Measurements from ENCODE around the gene KRTAP2-2. TPM values are rescaled to one million over a fixed set of nuclear protein-coding genes. Genes with fewer than 3 reads are reported as not detected.
"Not testable (repeated sequence)": the region's sequence is repeated elsewhere in the genome, so short reads cannot be mapped to it uniquely, and the experiment has no call there.

KRTAP2-2 gene
- total RNA-seq, 2 donors from 2014 or later = not detected

DNA sequence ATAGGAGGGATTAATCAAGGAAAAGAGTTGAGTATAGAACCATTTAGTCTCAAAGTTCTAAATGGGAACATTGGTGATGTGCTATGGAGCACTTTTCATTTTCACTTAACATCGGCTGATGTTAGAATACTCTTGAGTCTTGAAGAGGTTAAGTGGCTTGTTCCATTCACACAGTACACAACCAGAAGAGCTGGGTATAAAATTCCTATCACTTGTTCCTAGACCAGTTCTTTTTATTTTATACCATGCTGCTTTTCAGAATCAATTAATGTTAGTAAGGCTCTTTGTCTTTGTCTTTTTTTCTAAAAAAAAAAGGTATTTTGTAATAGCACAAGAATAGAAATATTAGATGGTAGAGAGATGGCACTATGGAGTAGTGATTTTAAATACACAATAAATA, 12.1 kb downstream of the KRTAP2-2 start:
- no peak overlapping the region for H3K27ac ChIP-seq (ENCODE audit: low read depth, low read length)
- Mint-ChIP-seq H3K4me1 (peaks cover 4% of the 10 kb centered on the region), H3K27ac (no peak overlapping the region), H3K36me3 (ENCODE audit: low read depth) (no peaks in the 10 kb centered on the region), H3K9me3 (no peaks in the 10 kb centered on the region), H3K4me3 (no peak overlapping the region), H3K27me3 (ENCODE audit: insufficient read depth) (no peaks in the 10 kb centered on the region)
- TF ChIP-seq, protein P1, sequence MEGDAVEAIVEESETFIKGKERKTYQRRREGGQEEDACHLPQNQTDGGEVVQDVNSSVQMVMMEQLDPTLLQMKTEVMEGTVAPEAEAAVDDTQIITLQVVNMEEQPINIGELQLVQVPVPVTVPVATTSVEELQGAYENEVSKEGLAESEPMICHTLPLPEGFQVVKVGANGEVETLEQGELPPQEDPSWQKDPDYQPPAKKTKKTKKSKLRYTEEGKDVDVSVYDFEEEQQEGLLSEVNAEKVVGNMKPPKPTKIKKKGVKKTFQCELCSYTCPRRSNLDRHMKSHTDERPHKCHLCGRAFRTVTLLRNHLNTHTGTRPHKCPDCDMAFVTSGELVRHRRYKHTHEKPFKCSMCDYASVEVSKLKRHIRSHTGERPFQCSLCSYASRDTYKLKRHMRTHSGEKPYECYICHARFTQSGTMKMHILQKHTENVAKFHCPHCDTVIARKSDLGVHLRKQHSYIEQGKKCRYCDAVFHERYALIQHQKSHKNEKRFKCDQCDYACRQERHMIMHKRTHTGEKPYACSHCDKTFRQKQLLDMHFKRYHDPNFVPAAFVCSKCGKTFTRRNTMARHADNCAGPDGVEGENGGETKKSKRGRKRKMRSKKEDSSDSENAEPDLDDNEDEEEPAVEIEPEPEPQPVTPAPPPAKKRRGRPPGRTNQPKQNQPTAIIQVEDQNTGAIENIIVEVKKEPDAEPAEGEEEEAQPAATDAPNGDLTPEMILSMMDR (conservative IDR thresholded peaks at IDR 0.05) = no peak
- no peaks in the 10 kb centered on the region for H3K9me3 ChIP-seq (ENCODE audit: control insufficient read depth, low read length)
- no peaks in the 10 kb centered on the region for H3K36me3 ChIP-seq (ENCODE audit: control insufficient read depth, insufficient read depth, low read length)
- H3K4me1 ChIP-seq (ENCODE audit: control insufficient read depth, insufficient read depth, low read length) = no peaks in the 10 kb centered on the region
- DNase-seq = no peak
- 100% methylated on average over 1 of the region's 1 CpG; no CpG with 5 or more reads in 1 of the 2 experiments for WGBS, 2 experiments (ENCODE audit: insufficient coverage in 1 of 2, insufficient read length in 1 of 2)
- no peaks in the 10 kb centered on the region for H3K27me3 ChIP-seq (ENCODE audit: control insufficient read depth, insufficient read depth, low read length, poor library complexity, severe bottlenecking)
- H3K9ac ChIP-seq (ENCODE audit: extremely low read depth, low read length, poor library complexity, severe bottlenecking) = no peak overlapping the region
- no peak overlapping the region for H3K4me3 ChIP-seq (ENCODE audit: low read length)

- not testable (repeated sequence) for H3K36me3 ChIP-seq (ENCODE audit: control insufficient read depth, insufficient read depth, low read length); H3K9ac ChIP-seq (ENCODE audit: extremely low read depth, low read length, poor library complexity, severe bottlenecking); H3K4me3 Mint-ChIP-seq; DNase-seq; H3K27ac Mint-ChIP-seq; H3K4me3 ChIP-seq (ENCODE audit: low read length); H3K9me3 Mint-ChIP-seq; H3K4me1 Mint-ChIP-seq; H3K27me3 Mint-ChIP-seq (ENCODE audit: insufficient read depth); H3K36me3 Mint-ChIP-seq (ENCODE audit: low read depth); H3K27me3 ChIP-seq (ENCODE audit: control insufficient read depth, insufficient read depth, low read length, poor library complexity, severe bottlenecking); H3K4me1 ChIP-seq (ENCODE audit: control insufficient read depth, insufficient read depth, low read length); H3K9me3 ChIP-seq (ENCODE audit: control insufficient read depth, low read length); H3K27ac ChIP-seq (ENCODE audit: low read depth, low read length)
- 89 to 92% methylated on average over 4 to 12 of the region's 14 CpGs for WGBS, 2 experiments (ENCODE audit: insufficient coverage in 1 of 2, insufficient read length in 1 of 2)
Observed at GRCh38 chr17:41040783-41041571, 14.1 kb downstream of the KRTAP2-2 start, which contains the start of gene KRTAP1-1. KRTAP1-1 (minus strand) TSS chr17:41041450; CDS start chr17:41041397, 53 bp downstream.

DNA sequence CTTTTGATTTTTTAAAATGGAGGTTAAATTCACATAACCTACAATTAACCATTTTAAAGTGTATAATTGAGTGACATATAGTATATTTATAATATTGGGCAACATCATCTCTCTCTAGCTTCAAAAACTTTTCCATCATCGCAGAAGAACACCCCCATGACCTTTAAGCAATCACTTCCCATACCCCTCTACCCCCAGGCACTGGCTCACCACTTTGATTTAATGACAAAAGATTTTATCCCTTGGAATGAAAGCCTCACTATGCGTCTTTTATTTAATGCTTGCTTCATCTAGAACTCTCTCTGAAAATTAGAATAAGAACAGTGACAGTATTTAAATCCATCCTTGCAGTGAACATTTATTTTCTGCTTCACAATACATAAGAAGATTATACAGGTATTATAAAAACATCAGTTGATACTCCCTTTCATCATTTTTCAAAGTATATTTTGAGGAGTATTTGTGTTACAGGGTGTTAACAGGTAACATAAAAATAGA, 17.1 kb downstream of the KRTAP2-2 start:
- no peak overlapping the region for H3K9ac ChIP-seq (ENCODE audit: extremely low read depth, low read length, poor library complexity, severe bottlenecking)
- Mint-ChIP-seq H3K27ac (no peak overlapping the region), H3K4me3 (no peak overlapping the region), H3K4me1 (peaks cover 2% of the 10 kb centered on the region), H3K27me3 (ENCODE audit: insufficient read depth) (no peaks in the 10 kb centered on the region), H3K9me3 (no peaks in the 10 kb centered on the region), H3K36me3 (ENCODE audit: low read depth) (no peaks in the 10 kb centered on the region)
- no peak for DNase-seq
- no peak overlapping the region for H3K27ac ChIP-seq (ENCODE audit: low read depth, low read length)
- no peaks in the 10 kb centered on the region for H3K36me3 ChIP-seq (ENCODE audit: control insufficient read depth, insufficient read depth, low read length)
- no peak overlapping the region for H3K4me3 ChIP-seq (ENCODE audit: low read length)
- no peaks in the 10 kb centered on the region for H3K9me3 ChIP-seq (ENCODE audit: control insufficient read depth, low read length)
- no peaks in the 10 kb centered on the region for H3K27me3 ChIP-seq (ENCODE audit: control insufficient read depth, insufficient read depth, low read length, poor library complexity, severe bottlenecking)
- WGBS, 2 experiments (ENCODE audit: insufficient coverage in 1 of 2, insufficient read length in 1 of 2) = 82% methylated on average over 2 of the region's 2 CpGs; no CpG with 5 or more reads in 1 of the 2 experiments
- H3K4me1 ChIP-seq (ENCODE audit: control insufficient read depth, insufficient read depth, low read length) = no peaks in the 10 kb centered on the region
- TF ChIP-seq, protein P1 (conservative IDR thresholded peaks at IDR 0.05) = no peak

- not testable (repeated sequence) for H3K36me3 Mint-ChIP-seq (ENCODE audit: low read depth); H3K27ac Mint-ChIP-seq; H3K4me3 ChIP-seq (ENCODE audit: low read length); H3K4me1 ChIP-seq (ENCODE audit: control insufficient read depth, insufficient read depth, low read length); H3K4me1 Mint-ChIP-seq; H3K27me3 Mint-ChIP-seq (ENCODE audit: insufficient read depth); H3K36me3 ChIP-seq (ENCODE audit: control insufficient read depth, insufficient read depth, low read length); H3K9me3 Mint-ChIP-seq; H3K4me3 Mint-ChIP-seq; H3K27me3 ChIP-seq (ENCODE audit: control insufficient read depth, insufficient read depth, low read length, poor library complexity, severe bottlenecking); H3K9me3 ChIP-seq (ENCODE audit: control insufficient read depth, low read length); H3K27ac ChIP-seq (ENCODE audit: low read depth, low read length); H3K9ac ChIP-seq (ENCODE audit: extremely low read depth, low read length, poor library complexity, severe bottlenecking); DNase-seq
- 96 to 100% methylated on average over 4 to 7 of the region's 10 CpGs for WGBS, 2 experiments (ENCODE audit: insufficient coverage in 1 of 2, insufficient read length in 1 of 2)
Observed at GRCh38 chr17:41034346-41034935, 20.6 kb downstream of the KRTAP2-2 start, which contains the start of gene KRTAP1-3. KRTAP1-3 (minus strand) TSS chr17:41034874; CDS start chr17:41034821, 53 bp downstream.
